ENCODE results near the gene CATSPERZ.
"Not testable (repeated sequence)": the region's sequence is repeated elsewhere in the genome, so short reads cannot be mapped to it uniquely, and the experiment has no call there.

The CATSPERZ gene

GRCh38 chr11:64303109-64304031 is 3.2 kb downstream of the CATSPERZ start:
- DNase-seq (ENCODE audit: low read depth in 2 of 3, low spot score in 1 of 3): no peak

GRCh38 chr11:64304032-64304315 is 3.8 kb downstream of the CATSPERZ start:
- no peak for DNase-seq (ENCODE audit: low read depth in 2 of 3, low spot score in 1 of 3)

- DNase-seq (ENCODE audit: low read depth in 2 of 3, low spot score in 1 of 3): peak; percentile 93 to 97 (median 94)
These were observed 4.3 kb downstream of the CATSPERZ start for GRCh38 chr11:64304316-64305072.

- DNase-seq (ENCODE audit: low read depth in 2 of 3, low spot score in 1 of 3): peak; percentile 98 to 100 (median 100)
These were observed 5.0 kb downstream of the CATSPERZ start, which contains the start of gene ESRRA for GRCh38 chr11:64305075-64305690. ESRRA (plus strand) TSS chr11:64305524; CDS start chr11:64307180, 1,656 bp downstream.

GRCh38 chr11:64305691-64306562 is 5.8 kb downstream of the CATSPERZ start:
- peak; percentile 52 to 58 (median 56) for DNase-seq (ENCODE audit: low read depth in 2 of 3, low spot score in 1 of 3)

- DNase-seq (ENCODE audit: low read depth in 2 of 3, low spot score in 1 of 3): no peak
These were observed 6.4 kb downstream of the CATSPERZ start for GRCh38 chr11:64306563-64306875.

- DNase-seq (ENCODE audit: low read depth in 2 of 3, low spot score in 1 of 3): no peak
These were observed 6.9 kb downstream of the CATSPERZ start for GRCh38 chr11:64306876-64307622.

GRCh38 chr11:64307795-64308194 is 7.6 kb downstream of the CATSPERZ start:
- DNase-seq (ENCODE audit: low read depth in 2 of 3, low spot score in 1 of 3): not testable (repeated sequence)

- no peak for DNase-seq (ENCODE audit: low read depth in 2 of 3, low spot score in 1 of 3)
These were observed 12.8 kb downstream of the CATSPERZ start for GRCh38 chr11:64312947-64313346.

GRCh38 chr11:64313491-64314145 is 13.5 kb downstream of the CATSPERZ start:
- no peak for DNase-seq (ENCODE audit: low read depth in 2 of 3, low spot score in 1 of 3)

- DNase-seq (ENCODE audit: low read depth in 2 of 3, low spot score in 1 of 3): no peak
These were observed 14.1 kb downstream of the CATSPERZ start for GRCh38 chr11:64314146-64314804.

- DNase-seq (ENCODE audit: low read depth in 2 of 3, low spot score in 1 of 3): no peak
These were observed 14.8 kb downstream of the CATSPERZ start for GRCh38 chr11:64314805-64315561.

GRCh38 chr11:64315667-64316526 is 15.7 kb downstream of the CATSPERZ start:
- not testable (repeated sequence) for DNase-seq (ENCODE audit: low read depth in 2 of 3, low spot score in 1 of 3)

GRCh38 chr11:64316672-64317324 is 16.6 kb downstream of the CATSPERZ start:
- DNase-seq (ENCODE audit: low read depth in 2 of 3, low spot score in 1 of 3): peak in 1 of 3 donors; percentile 20

GRCh38 chr11:64317325-64317960 is 17.3 kb downstream of the CATSPERZ start, which contains the start of gene TRMT112:
TRMT112 (minus strand) TSS chr11:64317559; CDS start chr11:64317526, 33 bp downstream.
- peak; percentile 93 to 96 (median 94) for DNase-seq (ENCODE audit: low read depth in 2 of 3, low spot score in 1 of 3)
